Retinal pigment epithelial cell (primary cell): ENCODE results near the gene IGSF1.

Experiments
- DNase-seq: peaks from one replicate; pipeline ENCODE4 v3.0.0-alpha.2; 2010; ENCODE audit warnings: low read depth
- H3K4me3 ChIP-seq: 2 replicates; pipeline ENCODE4 v1.5.1; 2011; ENCODE audit warnings: mild to moderate bottlenecking, low read length, control low read depth, moderate library complexity
- TF ChIP-seq, protein P1 (sequence below): conservative IDR thresholded peaks from 2 replicates; pipeline ENCODE4 v1.5.1; 2011; ENCODE audit warnings: low read depth, low read length, control low read depth, inconsistent platforms

Gene IGSF1, protein sequence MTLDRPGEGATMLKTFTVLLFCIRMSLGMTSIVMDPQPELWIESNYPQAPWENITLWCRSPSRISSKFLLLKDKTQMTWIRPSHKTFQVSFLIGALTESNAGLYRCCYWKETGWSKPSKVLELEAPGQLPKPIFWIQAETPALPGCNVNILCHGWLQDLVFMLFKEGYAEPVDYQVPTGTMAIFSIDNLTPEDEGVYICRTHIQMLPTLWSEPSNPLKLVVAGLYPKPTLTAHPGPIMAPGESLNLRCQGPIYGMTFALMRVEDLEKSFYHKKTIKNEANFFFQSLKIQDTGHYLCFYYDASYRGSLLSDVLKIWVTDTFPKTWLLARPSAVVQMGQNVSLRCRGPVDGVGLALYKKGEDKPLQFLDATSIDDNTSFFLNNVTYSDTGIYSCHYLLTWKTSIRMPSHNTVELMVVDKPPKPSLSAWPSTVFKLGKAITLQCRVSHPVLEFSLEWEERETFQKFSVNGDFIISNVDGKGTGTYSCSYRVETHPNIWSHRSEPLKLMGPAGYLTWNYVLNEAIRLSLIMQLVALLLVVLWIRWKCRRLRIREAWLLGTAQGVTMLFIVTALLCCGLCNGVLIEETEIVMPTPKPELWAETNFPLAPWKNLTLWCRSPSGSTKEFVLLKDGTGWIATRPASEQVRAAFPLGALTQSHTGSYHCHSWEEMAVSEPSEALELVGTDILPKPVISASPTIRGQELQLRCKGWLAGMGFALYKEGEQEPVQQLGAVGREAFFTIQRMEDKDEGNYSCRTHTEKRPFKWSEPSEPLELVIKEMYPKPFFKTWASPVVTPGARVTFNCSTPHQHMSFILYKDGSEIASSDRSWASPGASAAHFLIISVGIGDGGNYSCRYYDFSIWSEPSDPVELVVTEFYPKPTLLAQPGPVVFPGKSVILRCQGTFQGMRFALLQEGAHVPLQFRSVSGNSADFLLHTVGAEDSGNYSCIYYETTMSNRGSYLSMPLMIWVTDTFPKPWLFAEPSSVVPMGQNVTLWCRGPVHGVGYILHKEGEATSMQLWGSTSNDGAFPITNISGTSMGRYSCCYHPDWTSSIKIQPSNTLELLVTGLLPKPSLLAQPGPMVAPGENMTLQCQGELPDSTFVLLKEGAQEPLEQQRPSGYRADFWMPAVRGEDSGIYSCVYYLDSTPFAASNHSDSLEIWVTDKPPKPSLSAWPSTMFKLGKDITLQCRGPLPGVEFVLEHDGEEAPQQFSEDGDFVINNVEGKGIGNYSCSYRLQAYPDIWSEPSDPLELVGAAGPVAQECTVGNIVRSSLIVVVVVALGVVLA (N-terminal part only)

DNA sequence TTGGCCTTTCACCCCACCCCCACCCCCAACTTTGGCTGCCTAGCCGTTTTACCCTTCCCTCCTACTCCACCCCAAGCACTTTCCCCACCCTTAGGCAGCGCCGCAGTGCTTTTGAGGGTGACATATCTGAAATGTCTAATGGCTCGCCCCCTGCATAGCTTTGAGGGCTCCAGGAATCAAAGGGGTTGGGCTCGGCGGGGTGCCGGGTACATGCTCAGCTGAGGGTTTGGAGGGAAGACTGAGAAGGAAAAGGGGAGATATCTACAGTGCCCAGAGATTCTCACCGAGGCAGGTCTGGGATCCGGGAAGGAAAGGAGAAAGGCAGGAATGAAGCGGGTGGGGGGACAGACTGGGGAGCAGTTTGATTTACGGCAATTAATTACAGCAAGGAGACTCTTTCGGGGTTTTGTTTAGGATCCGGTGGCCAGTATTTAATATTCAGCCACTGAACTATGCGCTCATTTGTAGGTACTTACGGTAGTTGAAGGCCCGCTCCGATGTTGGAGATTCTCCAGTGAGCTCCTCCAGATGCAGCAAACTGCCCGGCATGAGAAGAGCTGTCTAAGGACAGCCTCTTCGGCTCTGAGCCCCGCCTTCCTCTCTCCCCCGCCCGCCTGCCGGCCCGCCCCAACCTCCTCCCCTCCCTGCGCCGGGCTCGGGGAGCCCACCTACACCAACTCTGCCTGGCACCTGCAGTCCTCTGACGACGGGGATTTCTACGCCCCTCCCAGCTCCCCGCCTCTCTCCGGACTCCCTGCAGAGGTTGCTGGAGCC lies at the start of gene IGSF1:
TSS of gene IGSF1 (minus strand) at position 569 of the 774 bp plus-strand sequence. CDS start 2,632 bp downstream, outside the sequence.
- peak within 1 kb of the TSS; percentile 12 for H3K4me3 ChIP-seq
- no peak for DNase-seq
- TF ChIP-seq, protein P1, sequence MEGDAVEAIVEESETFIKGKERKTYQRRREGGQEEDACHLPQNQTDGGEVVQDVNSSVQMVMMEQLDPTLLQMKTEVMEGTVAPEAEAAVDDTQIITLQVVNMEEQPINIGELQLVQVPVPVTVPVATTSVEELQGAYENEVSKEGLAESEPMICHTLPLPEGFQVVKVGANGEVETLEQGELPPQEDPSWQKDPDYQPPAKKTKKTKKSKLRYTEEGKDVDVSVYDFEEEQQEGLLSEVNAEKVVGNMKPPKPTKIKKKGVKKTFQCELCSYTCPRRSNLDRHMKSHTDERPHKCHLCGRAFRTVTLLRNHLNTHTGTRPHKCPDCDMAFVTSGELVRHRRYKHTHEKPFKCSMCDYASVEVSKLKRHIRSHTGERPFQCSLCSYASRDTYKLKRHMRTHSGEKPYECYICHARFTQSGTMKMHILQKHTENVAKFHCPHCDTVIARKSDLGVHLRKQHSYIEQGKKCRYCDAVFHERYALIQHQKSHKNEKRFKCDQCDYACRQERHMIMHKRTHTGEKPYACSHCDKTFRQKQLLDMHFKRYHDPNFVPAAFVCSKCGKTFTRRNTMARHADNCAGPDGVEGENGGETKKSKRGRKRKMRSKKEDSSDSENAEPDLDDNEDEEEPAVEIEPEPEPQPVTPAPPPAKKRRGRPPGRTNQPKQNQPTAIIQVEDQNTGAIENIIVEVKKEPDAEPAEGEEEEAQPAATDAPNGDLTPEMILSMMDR: no peak

- no peak for DNase-seq
- TF ChIP-seq, protein P1: no peak
Measured at GRCh38 chrX:131332331-131332730, 43.2 kb upstream of the IGSF1 start.

GRCh38 chrX:131331152-131331551 lies 42.0 kb upstream of the IGSF1 start:
- DNase-seq: no peak
- H3K4me3 ChIP-seq: no peak overlapping the region
- TF ChIP-seq, protein P1: no peak

More at GRCh38 chrX:131332331-131332730, 43.2 kb upstream of the IGSF1 start:
- H3K4me3 ChIP-seq: no peak overlapping the region

- no peak overlapping the region for H3K4me3 ChIP-seq
- TF ChIP-seq, protein P1: no peak
- DNase-seq: no peak
Measured at GRCh38 chrX:131330735-131331134, 41.6 kb upstream of the IGSF1 start.

GRCh38 chrX:131322651-131323050 lies 33.5 kb upstream of the IGSF1 start:
- DNase-seq: no peak
- H3K4me3 ChIP-seq: no peak overlapping the region
- TF ChIP-seq, protein P1: no peak

- DNase-seq: no peak
- TF ChIP-seq, protein P1: no peak
- H3K4me3 ChIP-seq: no peak overlapping the region
Measured at GRCh38 chrX:131317326-131317725, 28.2 kb upstream of the IGSF1 start.
